Measurements from ENCODE around the gene MAGEB17.

GRCh38 chrX:16123222-16123786, 44.0 kb upstream of the MAGEB17 start, which contains the start of gene GRPR:
- TF ChIP-seq POLR2A (IDR thresholded peaks at IDR 0.05; ENCODE audit: low read depth), result no peak
- TF ChIP-seq CTCF (IDR thresholded peaks at IDR 0.05), result peak; percentile 65 to 78 (median 71)
